Measurements from ENCODE around the gene PLEKHM3.

GRCh38 chr2:207891086-207891844, 134.1 kb downstream of the PLEKHM3 start:
- TF ChIP-seq CTCF (conservative IDR thresholded peaks at IDR 0.05; ENCODE audit: low read length) (no peak), EZH2phosphoT487 (IDR thresholded peaks at IDR 0.05; ENCODE audit: borderline replicate concordance) (no peak)
